HepG2 (cell line): ENCODE results near the gene IFI30. TPM values are rescaled to one million over a fixed set of nuclear protein-coding genes. Genes with fewer than 3 reads are reported as not detected.
A peak's percentile ranks its signal among the peaks of the same experiment; 100 is the strongest.

ENCODE experiments used
- KLF15 ChIP-seq: sonication (generic); formaldehyde crosslinking; IDR thresholded peaks from 2 replicates; pipeline ENCODE4 v1.8.1; 2023; ENCODE audit warnings: borderline replicate concordance, mild to moderate bottlenecking, inconsistent platforms, missing genetic modification reagents, mixed read lengths
- SAP130 ChIP-seq: IDR thresholded peaks from 2 replicates; pipeline ENCODE4 v1.6.1; 2016; ENCODE audit warnings: low read depth
- TAF1 ChIP-seq: sonication (generic); formaldehyde crosslinking; IDR thresholded peaks from 2 replicates; pipeline ENCODE4 v1.4.0; 2020; ENCODE audit warnings: missing genetic modification reagents
- polyA plus RNA-seq, 8 experiments: library from polyadenylated mRNA; depleted of rRNA in 3 of 8; stranded (reverse) in 7 of 8; unstranded in 1 of 8; fragments of >200 nt; fragmentation: Illumina TruSeq in 4 of 8; extraction: Trizol in 4 of 8; gene quantifications; 2 replicates each; pipeline versions ENCODE4 v1.2.1 to v1.2.3, GENCODE V29; 2011 to 2016; ENCODE audit warnings: low read depth in 4 of 8, missing spikeins in 1 of 8, mixed read lengths in 1 of 8; ENCODE audit not compliant: insufficient read depth in 1 of 8
- total RNA-seq, 5 experiments: library from RNA; depleted of rRNA; stranded (reverse); fragments of >200 nt; fragmentation: Illumina TruSeq; extraction: Trizol; gene quantifications; 2 replicates each; pipeline ENCODE4 v1.2.3, GENCODE V29; 2016; ENCODE audit warnings: low read depth in 1 of 5
- TF ChIP-seq, protein P1 (sequence below), 2 experiments: sonication (generic) in 1 of 2; formaldehyde crosslinking in 1 of 2; IDR thresholded peaks; 2 replicates each; pipeline versions ENCODE4 v1.6.1 to v1.9.0; 2014 to 2022; ENCODE audit warnings: antibody characterized with exemption in 1 of 2, borderline replicate concordance in 1 of 2, inconsistent platforms in 1 of 2, low read depth in 1 of 2, missing genetic modification reagents in 1 of 2
- TF ChIP-seq, protein P2 (sequence below): sonication (generic); formaldehyde crosslinking; conservative IDR thresholded peaks from 2 replicates; pipeline ENCODE4 v1.8.0; 2022; ENCODE audit warnings: mild to moderate bottlenecking, moderate library complexity, missing genetic modification reagents

Gene IFI30
- total and polyA plus RNA-seq, 2 of the 13 experiments (the other 11 are each of a cell fraction or from before 2014, with no cell fraction given) = 25.0 to 79.4 TPM

DNA sequence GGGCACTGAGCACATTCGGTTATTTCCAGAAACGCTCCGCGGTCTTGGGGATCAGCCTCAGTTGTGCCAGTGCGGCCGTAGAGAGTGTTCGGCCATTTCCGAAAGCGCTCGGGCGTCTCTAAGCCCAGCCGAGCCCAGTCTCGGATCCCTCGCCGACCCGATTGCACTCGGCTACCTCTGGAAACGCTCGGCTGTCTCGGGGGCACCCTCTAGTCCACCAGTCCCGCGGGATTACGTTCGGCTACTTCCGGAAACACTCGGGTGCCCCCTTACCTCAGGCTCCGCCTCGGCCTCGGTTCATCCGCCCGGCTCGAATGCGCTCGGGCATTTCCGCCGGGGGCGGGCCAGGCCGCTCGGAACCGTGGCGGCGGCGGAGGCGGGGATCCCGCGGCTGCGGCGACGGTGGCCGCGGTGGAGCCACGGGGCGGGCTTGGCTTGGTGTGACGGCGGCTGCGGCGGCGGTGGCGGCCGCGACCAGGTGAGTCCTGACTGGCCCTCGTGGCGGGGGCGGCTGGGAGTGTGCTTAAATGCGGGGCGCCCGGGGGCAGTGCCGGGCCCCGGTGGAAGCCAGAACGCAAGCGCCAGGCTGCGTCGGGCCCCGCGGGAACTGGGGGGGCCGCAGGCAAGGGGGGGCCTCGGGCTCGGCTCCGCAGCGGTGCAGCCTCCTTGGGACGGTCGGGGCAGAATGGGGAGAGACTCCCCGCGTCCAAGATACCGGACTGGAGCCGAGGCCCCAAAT, 20.6 kb upstream of the IFI30 start, which contains the start of gene PIK3R2 (continued):
- TF ChIP-seq, protein P1, sequence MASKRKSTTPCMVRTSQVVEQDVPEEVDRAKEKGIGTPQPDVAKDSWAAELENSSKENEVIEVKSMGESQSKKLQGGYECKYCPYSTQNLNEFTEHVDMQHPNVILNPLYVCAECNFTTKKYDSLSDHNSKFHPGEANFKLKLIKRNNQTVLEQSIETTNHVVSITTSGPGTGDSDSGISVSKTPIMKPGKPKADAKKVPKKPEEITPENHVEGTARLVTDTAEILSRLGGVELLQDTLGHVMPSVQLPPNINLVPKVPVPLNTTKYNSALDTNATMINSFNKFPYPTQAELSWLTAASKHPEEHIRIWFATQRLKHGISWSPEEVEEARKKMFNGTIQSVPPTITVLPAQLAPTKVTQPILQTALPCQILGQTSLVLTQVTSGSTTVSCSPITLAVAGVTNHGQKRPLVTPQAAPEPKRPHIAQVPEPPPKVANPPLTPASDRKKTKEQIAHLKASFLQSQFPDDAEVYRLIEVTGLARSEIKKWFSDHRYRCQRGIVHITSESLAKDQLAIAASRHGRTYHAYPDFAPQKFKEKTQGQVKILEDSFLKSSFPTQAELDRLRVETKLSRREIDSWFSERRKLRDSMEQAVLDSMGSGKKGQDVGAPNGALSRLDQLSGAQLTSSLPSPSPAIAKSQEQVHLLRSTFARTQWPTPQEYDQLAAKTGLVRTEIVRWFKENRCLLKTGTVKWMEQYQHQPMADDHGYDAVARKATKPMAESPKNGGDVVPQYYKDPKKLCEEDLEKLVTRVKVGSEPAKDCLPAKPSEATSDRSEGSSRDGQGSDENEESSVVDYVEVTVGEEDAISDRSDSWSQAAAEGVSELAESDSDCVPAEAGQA (IDR thresholded peaks at IDR 0.05; ENCODE audit: low read depth) = no peak
- TF ChIP-seq, protein P1 (CRISPR knock-in tag; IDR thresholded peaks at IDR 0.05; ENCODE audit: borderline replicate concordance) = no peak
- TF ChIP-seq, protein P2, sequence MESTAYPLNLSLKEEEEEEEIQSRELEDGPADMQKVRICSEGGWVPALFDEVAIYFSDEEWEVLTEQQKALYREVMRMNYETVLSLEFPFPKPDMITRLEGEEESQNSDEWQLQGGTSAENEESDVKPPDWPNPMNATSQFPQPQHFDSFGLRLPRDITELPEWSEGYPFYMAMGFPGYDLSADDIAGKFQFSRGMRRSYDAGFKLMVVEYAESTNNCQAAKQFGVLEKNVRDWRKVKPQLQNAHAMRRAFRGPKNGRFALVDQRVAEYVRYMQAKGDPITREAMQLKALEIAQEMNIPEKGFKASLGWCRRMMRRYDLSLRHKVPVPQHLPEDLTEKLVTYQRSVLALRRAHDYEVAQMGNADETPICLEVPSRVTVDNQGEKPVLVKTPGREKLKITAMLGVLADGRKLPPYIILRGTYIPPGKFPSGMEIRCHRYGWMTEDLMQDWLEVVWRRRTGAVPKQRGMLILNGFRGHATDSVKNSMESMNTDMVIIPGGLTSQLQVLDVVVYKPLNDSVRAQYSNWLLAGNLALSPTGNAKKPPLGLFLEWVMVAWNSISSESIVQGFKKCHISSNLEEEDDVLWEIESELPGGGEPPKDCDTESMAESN (CRISPR knock-in tag) = peak; percentile 36; the same call in 1 of the 2 replicates
- TF ChIP-seq SAP130 (peak; percentile 70), KLF15 (CRISPR knock-in tag) (0 out of 2 replicates have a peak, but pooled peaks have one; percentile 29), TAF1 (CRISPR knock-in tag) (no peak; the same call in 1 of the 2 replicates)
